Endothelial cell of umbilical vein (primary cell): ENCODE results near the gene N4BP2L1. TPM values are rescaled to one million over a fixed set of nuclear protein-coding genes. Genes with fewer than 3 reads are reported as not detected.

Experiments used
- BruUV-seq: library from RNA; stranded (reverse); fragments of 400-500 nt; replicated peaks from 2 replicates; lab custom pipeline; 2021; lab: Mats Ljungman, UMichigan
- CTCF ChIA-PET: fragments of 300-600, 350-600 bp; sonication (Branson Sonifier 250); formaldehyde crosslinking; loops from one replicate; lab custom pipeline; 2021; ENCODE audit warnings: antibody characterized with exemption, inconsistent platforms; lab: Charles Lee
- POLR2A ChIA-PET: fragments of 300-600, 350-600 bp; sonication (Branson Sonifier 250); formaldehyde crosslinking; loops from one replicate; lab custom pipeline; 2021; ENCODE audit warnings: antibody characterized with exemption, inconsistent platforms; lab: Charles Lee
- DNase-seq: peaks from one replicate; pipeline ENCODE4 v3.0.0-alpha.2; 2011; ENCODE audit warnings: low read depth, low spot score
- FAIRE-seq: peaks from 2 replicates; lab custom pipeline; 2011; peaks lifted over from hg19 to GRCh38; lab: Jason Lieb, UNC
- H2AFZ ChIP-seq: 2 replicates; pipeline ENCODE4 v1.6.0; 2012; ENCODE audit warnings: low read depth, low read length, control low read depth, inconsistent platforms
- H3K27ac ChIP-seq: 2 replicates; pipeline ENCODE4 v1.5.1; 2011; ENCODE audit warnings: low read depth, mild to moderate bottlenecking, control low read depth, low read length, moderate library complexity; ENCODE audit not compliant: insufficient read depth
- H3K27me3 ChIP-seq, 2 experiments: 2 replicates each; pipeline versions ENCODE4 v1.6.0 to v1.6.1; 2011; ENCODE audit warnings: low read length in 2 of 2, mixed read lengths in 1 of 2; ENCODE audit not compliant: control insufficient read depth in 2 of 2, insufficient read depth in 2 of 2
- H3K36me3 ChIP-seq, 2 experiments: 2 replicates in 1 of 2; 3 replicates in 1 of 2; pipeline ENCODE4 v1.5.1; 2011; ENCODE audit warnings: low read length in 2 of 2, mild to moderate bottlenecking in 1 of 2, moderate library complexity in 1 of 2; ENCODE audit not compliant: control insufficient read depth in 2 of 2, insufficient read depth in 2 of 2; ENCODE audit errors: extremely low read depth in 1 of 2
- H3K4me1 ChIP-seq: 3 replicates; pipeline ENCODE4 v1.5.1; 2011; ENCODE audit warnings: mild to moderate bottlenecking, low read length; ENCODE audit not compliant: control insufficient read depth, insufficient read depth; ENCODE audit errors: extremely low read depth
- H3K4me2 ChIP-seq: 2 replicates; pipeline ENCODE4 v1.6.1; 2011; ENCODE audit warnings: low read length, control low read depth, mixed read lengths; ENCODE audit not compliant: insufficient read depth
- H3K4me3 ChIP-seq, 3 experiments: fragments of 200-600 bp in 1 of 3; sonication (generic), shearing (Covaris generic) in 1 of 3; replicated peaks in 1 of 3; 2 replicates each; pipeline ENCODE4 v1.5.1; 2011 to 2016; ENCODE audit warnings: control low read depth in 3 of 3, low read length in 3 of 3, mild to moderate bottlenecking in 2 of 3, inconsistent platforms in 1 of 3, low read depth in 1 of 3, moderate library complexity in 1 of 3; ENCODE audit not compliant: insufficient read depth in 1 of 3
- H3K79me2 ChIP-seq: 2 replicates; pipeline ENCODE4 v1.6.0; 2012; ENCODE audit warnings: low read length, inconsistent platforms; ENCODE audit not compliant: control insufficient read depth, insufficient read depth
- H3K9ac ChIP-seq: replicated peaks from 2 replicates; pipeline ENCODE3; 2011; ENCODE audit warnings: low read length, control low read depth; ENCODE audit not compliant: insufficient read depth; ENCODE audit errors: extremely low read depth
- H3K9me1 ChIP-seq: replicated peaks from 3 replicates; pipeline ENCODE4 v1.6.0; 2011; ENCODE audit warnings: mild to moderate bottlenecking, low read length; ENCODE audit not compliant: control insufficient read depth, insufficient read depth; ENCODE audit errors: extremely low read depth
- H3K9me3 ChIP-seq: replicated peaks from 2 replicates; pipeline ENCODE4 v1.5.1; 2012; ENCODE audit warnings: low read length, inconsistent platforms; ENCODE audit not compliant: control insufficient read depth, insufficient read depth
- H4K20me1 ChIP-seq: replicated peaks from 2 replicates; pipeline ENCODE3; 2011; ENCODE audit warnings: mild to moderate bottlenecking, low read length; ENCODE audit not compliant: control insufficient read depth, insufficient read depth; ENCODE audit errors: extremely low read depth
- EZH2 ChIP-seq: IDR thresholded peaks from 2 replicates; pipeline ENCODE4 v1.6.1; 2012; ENCODE audit warnings: borderline replicate concordance, low read depth, mild to moderate bottlenecking, moderate library complexity, low read length, inconsistent platforms; ENCODE audit not compliant: severe bottlenecking
- FOS ChIP-seq: IDR thresholded peaks from 2 replicates; pipeline ENCODE4 v1.6.1; 2011; ENCODE audit warnings: mild to moderate bottlenecking, low read length, moderate library complexity, borderline replicate concordance; ENCODE audit not compliant: insufficient read depth
- GATA2 ChIP-seq: IDR thresholded peaks from 2 replicates; pipeline ENCODE4 v1.7.0; 2011; ENCODE audit warnings: low read depth, mild to moderate bottlenecking, moderate library complexity, mixed read lengths, low read length; ENCODE audit not compliant: insufficient read length, insufficient read depth
- JUN ChIP-seq: IDR thresholded peaks from 2 replicates; pipeline ENCODE4 v1.6.1; 2011; ENCODE audit warnings: borderline replicate concordance, low read depth; ENCODE audit not compliant: insufficient read length, insufficient read depth
- MAX ChIP-seq: IDR thresholded peaks from 2 replicates; pipeline ENCODE4 v1.6.1; 2011; ENCODE audit not compliant: insufficient read depth, insufficient read length
- MYC ChIP-seq: IDR thresholded peaks from one replicate; pipeline ENCODE4 v1.6.1; 2011; ENCODE audit warnings: mild to moderate bottlenecking, low read depth, low read length
- POLR2A ChIP-seq: IDR thresholded peaks from 2 replicates; pipeline ENCODE4 v1.6.1; 2012; ENCODE audit warnings: low read depth, mild to moderate bottlenecking, control low read depth, low read length
- POLR2AphosphoS5 ChIP-seq: IDR thresholded peaks from 2 replicates; pipeline ENCODE4 v1.6.1; 2012; ENCODE audit warnings: low read depth, mild to moderate bottlenecking, control low read depth, low read length, moderate library complexity; ENCODE audit not compliant: insufficient read depth
- dilution Hi-C: fragments of 300-500 bp; cut with MboI; formaldehyde crosslinking; loops from one replicate; pipeline ENCODE4 v1.15.0; 2019; ENCODE audit warnings: low sequenced_read_pairs; ENCODE audit not compliant: extremely low pct_ligation_motif_present
- intact Hi-C: fragments of 100-400 bp; cut with micrococcal nuclease; formaldehyde crosslinking; loops from one replicate; pipeline ENCODE4 v1.10.0; 2022
- polyA plus RNA-seq, 4 experiments: library from polyadenylated mRNA; depleted of rRNA in 3 of 4; stranded (reverse) in 3 of 4; unstranded in 1 of 4; fragments of >200 nt; gene quantifications; 2 replicates each; pipeline versions ENCODE4 v1.2.1 to v1.2.3, GENCODE V29; 2011 to 2012; ENCODE audit warnings: missing spikeins in 1 of 4
- total RNA-seq: library from RNA; stranded (reverse); gene quantifications from 2 replicates; pipeline ENCODE4 v1.2.3, GENCODE V29; 2021
- TF ChIP-seq, protein P1 (sequence below), 2 donors: IDR thresholded peaks; 1 replicate in 1 of 2; 2 replicates in 1 of 2; pipeline ENCODE4 v1.5.1; 2011; ENCODE audit warnings: low read length in 2 of 2, mild to moderate bottlenecking in 2 of 2, moderate library complexity in 2 of 2, control low read depth in 1 of 2, inconsistent platforms in 1 of 2, low read depth in 1 of 2; ENCODE audit not compliant: insufficient read depth in 1 of 2; ENCODE audit errors: extremely low read depth in 1 of 2

Gene N4BP2L1
- total and polyA plus RNA-seq, 2 donors (not counting 3 experiments of a cell fraction or from before 2014, with no cell fraction given): 1.1 to 2.1 TPM

DNA sequence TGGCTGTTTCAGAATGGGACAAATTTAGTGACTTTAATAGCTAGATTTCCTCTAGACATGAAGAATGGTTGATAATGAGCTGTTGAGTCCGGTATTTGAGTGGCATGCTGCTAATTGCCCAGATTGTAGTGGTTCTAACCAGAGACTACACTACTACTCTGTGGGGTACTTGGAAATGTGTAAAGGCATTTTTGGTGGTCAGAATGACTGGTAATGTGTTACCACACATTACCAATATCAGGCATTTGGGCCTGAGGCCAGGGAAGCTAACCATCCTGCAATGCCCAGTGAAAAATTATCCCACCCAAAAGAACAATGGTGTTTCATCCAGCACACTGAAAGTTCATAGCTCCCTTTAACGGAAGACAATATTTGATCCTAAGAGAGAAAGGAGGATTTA lies 17.5 kb upstream of the N4BP2L1 start:
- FAIRE-seq: no peak
- H3K9ac ChIP-seq: no peak overlapping the region
- H4K20me1 ChIP-seq: no peaks in the 10 kb centered on the region
- H3K9me3 ChIP-seq: no peaks in the 10 kb centered on the region
- H3K9me1 ChIP-seq: no peaks in the 10 kb centered on the region
- no peaks in the 10 kb centered on the region for H3K27me3 ChIP-seq
- no peak for TF ChIP-seq JUN
- no peak for TF ChIP-seq POLR2A
- no peak for TF ChIP-seq MAX
- TF ChIP-seq FOS: no peak
- no peak for TF ChIP-seq GATA2
- TF ChIP-seq POLR2AphosphoS5: no peak
- TF ChIP-seq EZH2: no peak
- TF ChIP-seq, protein P1, sequence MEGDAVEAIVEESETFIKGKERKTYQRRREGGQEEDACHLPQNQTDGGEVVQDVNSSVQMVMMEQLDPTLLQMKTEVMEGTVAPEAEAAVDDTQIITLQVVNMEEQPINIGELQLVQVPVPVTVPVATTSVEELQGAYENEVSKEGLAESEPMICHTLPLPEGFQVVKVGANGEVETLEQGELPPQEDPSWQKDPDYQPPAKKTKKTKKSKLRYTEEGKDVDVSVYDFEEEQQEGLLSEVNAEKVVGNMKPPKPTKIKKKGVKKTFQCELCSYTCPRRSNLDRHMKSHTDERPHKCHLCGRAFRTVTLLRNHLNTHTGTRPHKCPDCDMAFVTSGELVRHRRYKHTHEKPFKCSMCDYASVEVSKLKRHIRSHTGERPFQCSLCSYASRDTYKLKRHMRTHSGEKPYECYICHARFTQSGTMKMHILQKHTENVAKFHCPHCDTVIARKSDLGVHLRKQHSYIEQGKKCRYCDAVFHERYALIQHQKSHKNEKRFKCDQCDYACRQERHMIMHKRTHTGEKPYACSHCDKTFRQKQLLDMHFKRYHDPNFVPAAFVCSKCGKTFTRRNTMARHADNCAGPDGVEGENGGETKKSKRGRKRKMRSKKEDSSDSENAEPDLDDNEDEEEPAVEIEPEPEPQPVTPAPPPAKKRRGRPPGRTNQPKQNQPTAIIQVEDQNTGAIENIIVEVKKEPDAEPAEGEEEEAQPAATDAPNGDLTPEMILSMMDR (IDR thresholded peaks at IDR 0.05; ENCODE audit: extremely low read depth in 1 of 2, insufficient read depth in 1 of 2, low read depth in 1 of 2, low read length in 2 of 2): no peak
- no peak for TF ChIP-seq MYC
- H2AFZ ChIP-seq: no peak overlapping the region
- no peak overlapping the region for H3K4me3 ChIP-seq
- intact Hi-C loops: loop anchor here (10.0 kb wide), 1 partner anchor 531 kb away; no protein-coding TSS in a partner anchor
- DNase-seq: no peak
- H3K4me1 ChIP-seq: no peaks in the 10 kb centered on the region
- no peak overlapping the region for H3K4me2 ChIP-seq
- dilution Hi-C loops: no loop called here
- ChIA-PET POLR2A (no interaction called here), CTCF (no interaction called here)
- H3K27ac ChIP-seq: no peak overlapping the region
- H3K36me3 ChIP-seq: no peaks in the 10 kb centered on the region
- no TSS peak for BruUV-seq
- no peaks in the 10 kb centered on the region for H3K79me2 ChIP-seq
